ENCODE results near the gene SBF2.

SBF2 gene

DNA sequence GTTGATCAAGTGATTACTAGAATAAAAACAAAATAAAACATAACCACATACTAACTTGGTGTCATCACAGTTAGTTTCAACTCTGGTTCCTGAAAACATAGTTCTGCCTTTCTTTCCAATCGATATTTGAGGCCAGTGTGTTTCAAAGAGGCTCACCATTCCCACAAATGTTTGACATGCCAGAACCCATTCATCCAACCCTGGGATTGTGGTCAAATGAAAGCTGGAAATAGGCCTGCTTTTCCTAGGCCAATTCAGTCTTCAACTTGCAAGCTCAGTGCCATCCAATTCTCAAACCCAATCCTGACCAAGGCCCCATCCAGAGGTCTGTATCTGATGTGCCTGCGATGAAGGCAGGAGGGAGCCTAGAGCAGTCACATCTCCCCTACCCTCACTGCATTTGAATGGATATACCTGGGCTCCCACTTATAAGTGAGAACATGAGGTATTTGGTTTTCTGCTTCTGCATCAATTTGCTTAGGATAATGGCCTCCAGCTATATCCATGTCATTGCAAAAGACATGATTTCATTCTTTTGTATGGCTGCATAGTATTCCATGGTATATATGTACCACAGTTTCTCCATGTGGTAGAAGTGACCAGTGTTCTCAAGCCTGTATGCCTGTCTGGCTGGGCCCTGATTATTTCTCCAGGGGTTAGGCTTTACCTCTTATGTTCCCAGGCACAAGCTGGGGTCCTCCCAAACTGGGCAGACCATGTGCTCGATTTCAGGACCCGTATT is 486.9 kb downstream of the SBF2 start:
- TF ChIP-seq, protein P1, sequence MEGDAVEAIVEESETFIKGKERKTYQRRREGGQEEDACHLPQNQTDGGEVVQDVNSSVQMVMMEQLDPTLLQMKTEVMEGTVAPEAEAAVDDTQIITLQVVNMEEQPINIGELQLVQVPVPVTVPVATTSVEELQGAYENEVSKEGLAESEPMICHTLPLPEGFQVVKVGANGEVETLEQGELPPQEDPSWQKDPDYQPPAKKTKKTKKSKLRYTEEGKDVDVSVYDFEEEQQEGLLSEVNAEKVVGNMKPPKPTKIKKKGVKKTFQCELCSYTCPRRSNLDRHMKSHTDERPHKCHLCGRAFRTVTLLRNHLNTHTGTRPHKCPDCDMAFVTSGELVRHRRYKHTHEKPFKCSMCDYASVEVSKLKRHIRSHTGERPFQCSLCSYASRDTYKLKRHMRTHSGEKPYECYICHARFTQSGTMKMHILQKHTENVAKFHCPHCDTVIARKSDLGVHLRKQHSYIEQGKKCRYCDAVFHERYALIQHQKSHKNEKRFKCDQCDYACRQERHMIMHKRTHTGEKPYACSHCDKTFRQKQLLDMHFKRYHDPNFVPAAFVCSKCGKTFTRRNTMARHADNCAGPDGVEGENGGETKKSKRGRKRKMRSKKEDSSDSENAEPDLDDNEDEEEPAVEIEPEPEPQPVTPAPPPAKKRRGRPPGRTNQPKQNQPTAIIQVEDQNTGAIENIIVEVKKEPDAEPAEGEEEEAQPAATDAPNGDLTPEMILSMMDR (IDR thresholded peaks at IDR 0.05; ENCODE audit: low read depth, low read length, missing control alignments): no peak
- no peak overlapping the region for H3K4me3 ChIP-seq (ENCODE audit: low read depth, low read length)
- no peak for DNase-seq (ENCODE audit: low read depth)

DNA sequence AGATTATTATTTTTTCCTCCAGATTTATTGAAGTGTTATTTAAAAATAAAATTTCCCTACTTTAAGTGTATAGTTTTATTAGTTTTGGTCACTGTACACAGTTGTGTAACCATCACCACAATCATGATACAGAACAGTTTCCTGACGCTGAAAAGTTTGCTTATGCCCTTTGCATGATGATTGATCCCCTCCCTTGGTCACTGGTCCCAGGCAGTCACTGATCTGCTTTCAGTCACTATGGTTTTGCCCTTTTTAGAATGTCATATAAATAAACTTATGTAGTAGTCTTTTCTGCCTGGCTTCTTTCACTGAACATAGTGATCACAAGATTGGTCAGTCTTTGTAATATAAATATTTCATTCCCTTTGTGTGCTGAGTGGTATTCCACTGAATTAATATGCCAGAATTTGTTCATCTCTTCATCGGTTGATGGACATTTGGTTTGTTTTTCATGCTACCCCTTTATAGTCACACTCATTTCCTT is 489.6 kb downstream of the SBF2 start:
- TF ChIP-seq, protein P1 (IDR thresholded peaks at IDR 0.05; ENCODE audit: low read depth, low read length, missing control alignments): no peak
- DNase-seq (ENCODE audit: low read depth): no peak
- no peak overlapping the region for H3K4me3 ChIP-seq (ENCODE audit: low read depth, low read length)

DNA sequence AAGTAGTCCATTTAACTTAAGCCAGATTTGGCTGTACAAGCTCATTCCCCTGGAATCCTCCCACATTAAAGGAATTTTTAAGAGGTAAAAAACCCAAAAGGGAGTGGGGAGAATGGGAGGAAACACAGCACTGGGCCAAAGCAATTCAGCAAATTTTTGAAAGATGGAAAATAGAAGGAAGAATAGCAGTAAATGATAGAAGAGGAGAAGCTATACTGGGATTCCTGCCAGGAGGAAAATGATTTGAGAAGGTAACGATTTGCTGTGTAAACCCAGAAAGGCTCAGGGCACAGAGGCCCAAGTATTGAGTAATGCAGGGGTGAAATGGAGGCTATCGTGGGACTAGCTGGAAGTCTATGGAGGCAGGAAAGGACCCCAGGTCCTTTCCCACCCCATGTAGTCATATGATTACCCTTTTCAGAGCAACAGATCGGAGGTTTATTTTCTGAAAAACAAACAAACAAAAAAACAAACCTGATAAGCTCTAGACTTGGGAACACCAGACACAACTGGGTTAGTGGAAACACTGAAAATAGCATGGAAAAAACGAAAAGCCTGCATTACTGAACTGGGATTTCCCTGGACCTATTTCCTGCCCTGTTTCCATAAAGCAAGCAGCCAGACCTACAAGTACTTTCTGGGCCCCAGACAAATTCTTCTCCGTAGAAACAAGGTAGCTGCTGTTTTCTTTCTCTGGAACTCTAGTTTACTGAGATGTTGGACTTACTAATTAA is 490.2 kb downstream of the SBF2 start:
- TF ChIP-seq, protein P1 (IDR thresholded peaks at IDR 0.05; ENCODE audit: low read depth, low read length, missing control alignments): no peak
- H3K4me3 ChIP-seq (ENCODE audit: low read depth, low read length): no peak overlapping the region
- DNase-seq (ENCODE audit: low read depth): no peak

DNA sequence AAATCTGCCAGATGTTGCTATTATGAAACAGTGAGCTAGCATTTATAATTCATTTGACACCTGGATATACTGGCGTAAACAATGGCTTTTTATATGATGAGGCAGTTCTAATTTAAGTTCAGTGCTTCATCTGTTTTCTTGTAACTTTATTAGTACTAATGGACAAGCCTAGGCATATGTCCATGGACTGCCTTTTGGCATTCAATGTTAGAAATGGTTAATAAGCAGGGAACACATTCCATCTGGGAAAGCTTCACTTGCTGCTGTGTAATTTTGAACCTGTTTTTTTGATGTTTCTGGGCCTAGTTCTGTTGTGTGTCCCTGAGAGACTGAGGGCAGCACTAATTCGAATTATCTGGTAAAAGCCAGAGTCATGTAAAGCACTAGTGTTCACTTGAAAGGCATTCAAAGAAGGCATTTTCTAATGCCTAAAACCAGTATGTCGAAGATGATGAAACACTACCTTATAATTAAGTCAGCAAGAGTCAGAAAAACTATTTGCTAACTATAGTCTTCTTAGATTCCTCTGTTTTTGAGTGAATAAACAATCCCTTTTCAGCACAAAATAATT is 491.6 kb downstream of the SBF2 start:
- TF ChIP-seq, protein P1 (IDR thresholded peaks at IDR 0.05; ENCODE audit: low read depth, low read length, missing control alignments): no peak
- H3K4me3 ChIP-seq (ENCODE audit: low read depth, low read length): no peak overlapping the region
- DNase-seq (ENCODE audit: low read depth): no peak

DNA sequence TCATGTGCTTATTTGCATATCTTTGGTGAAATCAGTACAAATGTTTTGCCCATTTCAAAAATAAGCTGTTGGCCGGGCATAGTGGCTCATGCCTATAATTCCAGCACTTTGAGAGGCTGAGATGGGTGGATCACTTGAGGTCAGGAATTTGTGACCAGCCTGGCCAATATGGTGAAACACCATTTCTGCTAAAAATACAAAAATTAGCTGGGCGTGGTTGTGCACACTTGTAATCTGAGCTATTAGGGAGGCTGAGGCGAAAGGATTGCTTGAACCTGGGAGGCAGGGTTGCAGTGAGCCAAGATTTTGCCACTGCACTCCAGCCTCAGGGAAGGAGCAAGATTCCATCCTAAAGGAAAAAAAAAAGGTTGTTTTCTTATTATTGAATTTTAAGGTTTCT is 494.1 kb downstream of the SBF2 start:
- TF ChIP-seq, protein P1 (IDR thresholded peaks at IDR 0.05; ENCODE audit: low read depth, low read length, missing control alignments): no peak
- DNase-seq (ENCODE audit: low read depth): no peak

DNA sequence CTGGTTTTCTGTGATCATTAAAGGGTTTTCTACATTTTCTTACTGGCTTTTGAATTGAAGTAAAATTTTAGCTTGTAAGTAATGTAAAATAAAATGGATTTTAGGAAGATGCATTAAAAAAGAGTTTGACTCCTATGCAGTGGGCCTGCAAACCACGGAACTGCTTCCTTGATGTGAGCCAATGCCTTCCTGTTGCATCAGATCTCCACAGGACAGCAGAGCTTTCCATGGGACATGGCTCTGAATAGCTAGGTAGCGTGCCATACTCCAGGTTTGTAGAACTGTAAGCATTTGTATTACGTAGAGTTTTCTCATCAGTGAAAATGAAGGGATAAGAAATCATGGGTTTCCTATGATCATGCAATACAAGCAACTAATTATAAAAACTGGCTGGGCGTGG is 496.7 kb downstream of the SBF2 start:
- TF ChIP-seq, protein P1 (IDR thresholded peaks at IDR 0.05; ENCODE audit: low read depth, low read length, missing control alignments): no peak
- no peak for DNase-seq (ENCODE audit: low read depth)
- no peak overlapping the region for H3K4me3 ChIP-seq (ENCODE audit: low read depth, low read length)

More for the DNA sequence above, 494.1 kb downstream of the SBF2 start:
- H3K4me3 ChIP-seq (ENCODE audit: low read depth, low read length): no peak overlapping the region
